Tibial artery (tissue), 4 donors: ENCODE results near the gene HELZ2.

Source experiments
- DNase-seq, 2 donors: peaks; one replicate each; pipeline ENCODE4 v3.0.0-alpha.2; 2019
- H3K27ac ChIP-seq, 2 donors: fragments of 200-600 bp; sonication (generic) in 1 of 2; 1 replicate in 1 of 2; 2 replicates in 1 of 2; pipeline ENCODE4 v1.5.1; 2018 to 2019; ENCODE audit warnings: mild to moderate bottlenecking in 1 of 2
- H3K27me3 ChIP-seq, 2 donors: fragments of 200-600 bp; sonication (generic) in 1 of 2; one replicate each; pipeline versions ENCODE4 v1.5.1 to v1.6.0; 2016 to 2019
- H3K36me3 ChIP-seq, 3 donors: fragments of 200-600 bp; sonication (generic) in 2 of 3; one replicate each; pipeline ENCODE4 v1.5.1; 2016 to 2019; ENCODE audit warnings: mild to moderate bottlenecking in 2 of 3
- H3K4me1 ChIP-seq, 4 donors: fragments of 200-600 bp; sonication (generic) in 2 of 4; 1 replicate in 3 of 4; 2 replicates in 1 of 4; pipeline ENCODE4 v1.5.1; 2016 to 2019
- H3K4me3 ChIP-seq, 2 donors: fragments of 200-600 bp; sonication (generic) in 1 of 2; 1 replicate in 1 of 2; 2 replicates in 1 of 2; pipeline ENCODE4 v1.5.1; 2018 to 2019; ENCODE audit warnings: mild to moderate bottlenecking in 2 of 2
- H3K9me3 ChIP-seq, 3 donors: fragments of 200-600 bp; sonication (generic) in 1 of 3; one replicate each; pipeline ENCODE4 v1.5.1; 2016 to 2019
- intact Hi-C: fragments of 100-400 bp; cut with DNase I; formaldehyde crosslinking; loops from one replicate; pipeline ENCODE4 v1.15.0; 2023; ENCODE audit warnings: low total_unique reads
- TF ChIP-seq, protein P1 (sequence below), 2 experiments: fragments of 200-600 bp in 1 of 2; fragments of 450-650 bp in 1 of 2; IDR thresholded peaks; one replicate each; pipeline ENCODE4 v1.5.1; 2017 to 2019; ENCODE audit warnings: antibody characterized with exemption in 2 of 2, mild to moderate bottlenecking in 1 of 2, moderate library complexity in 1 of 2

HELZ2 gene

DNA sequence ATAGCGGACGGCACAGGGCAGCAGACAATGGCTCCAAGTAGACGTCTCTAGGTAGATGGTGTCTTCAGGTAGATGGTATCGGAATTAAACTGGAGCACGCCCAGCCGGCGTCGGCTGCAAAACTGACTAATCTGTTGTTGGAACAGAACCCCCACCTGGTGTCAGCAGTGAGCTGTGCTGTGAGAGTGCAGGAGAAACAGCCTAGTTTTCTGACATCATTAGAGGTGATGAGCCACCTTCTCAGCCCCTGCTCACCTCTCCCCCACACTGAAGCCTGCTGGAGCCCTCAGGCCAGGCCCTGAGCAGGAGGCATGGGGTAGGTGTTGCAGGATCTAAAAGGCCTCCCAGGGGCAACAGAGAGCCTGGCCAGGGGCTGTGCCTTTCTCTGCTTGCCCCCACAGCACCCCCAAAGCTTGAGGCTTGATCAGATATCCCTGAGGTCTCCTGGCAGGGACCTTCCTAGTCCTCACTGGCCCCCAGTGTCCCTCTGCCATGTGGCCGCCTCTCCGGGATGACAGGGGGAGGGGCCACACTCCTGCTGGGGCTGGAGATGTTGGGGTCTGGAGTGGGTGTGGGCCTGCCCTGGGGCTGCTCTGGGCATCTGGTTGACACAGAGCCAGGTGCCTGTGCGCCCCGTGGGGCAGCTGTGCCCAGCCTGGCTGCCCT lies 6.9 kb upstream of the HELZ2 start:
- no peak for DNase-seq
- Histone ChIP-seq H3K27me3 (peaks cover 0 to 24% of the 10 kb centered on the region in 2 donors), H3K27ac (no peak overlapping the region), H3K4me1 (no peaks in the 10 kb centered on the region), H3K9me3 (no peaks in the 10 kb centered on the region), H3K4me3 (no peak overlapping the region), H3K36me3 (no peaks in the 10 kb centered on the region)
- TF ChIP-seq, protein P1, sequence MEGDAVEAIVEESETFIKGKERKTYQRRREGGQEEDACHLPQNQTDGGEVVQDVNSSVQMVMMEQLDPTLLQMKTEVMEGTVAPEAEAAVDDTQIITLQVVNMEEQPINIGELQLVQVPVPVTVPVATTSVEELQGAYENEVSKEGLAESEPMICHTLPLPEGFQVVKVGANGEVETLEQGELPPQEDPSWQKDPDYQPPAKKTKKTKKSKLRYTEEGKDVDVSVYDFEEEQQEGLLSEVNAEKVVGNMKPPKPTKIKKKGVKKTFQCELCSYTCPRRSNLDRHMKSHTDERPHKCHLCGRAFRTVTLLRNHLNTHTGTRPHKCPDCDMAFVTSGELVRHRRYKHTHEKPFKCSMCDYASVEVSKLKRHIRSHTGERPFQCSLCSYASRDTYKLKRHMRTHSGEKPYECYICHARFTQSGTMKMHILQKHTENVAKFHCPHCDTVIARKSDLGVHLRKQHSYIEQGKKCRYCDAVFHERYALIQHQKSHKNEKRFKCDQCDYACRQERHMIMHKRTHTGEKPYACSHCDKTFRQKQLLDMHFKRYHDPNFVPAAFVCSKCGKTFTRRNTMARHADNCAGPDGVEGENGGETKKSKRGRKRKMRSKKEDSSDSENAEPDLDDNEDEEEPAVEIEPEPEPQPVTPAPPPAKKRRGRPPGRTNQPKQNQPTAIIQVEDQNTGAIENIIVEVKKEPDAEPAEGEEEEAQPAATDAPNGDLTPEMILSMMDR (IDR thresholded peaks at IDR 0.05) = no peak
- intact Hi-C loops = no loop called here

DNA sequence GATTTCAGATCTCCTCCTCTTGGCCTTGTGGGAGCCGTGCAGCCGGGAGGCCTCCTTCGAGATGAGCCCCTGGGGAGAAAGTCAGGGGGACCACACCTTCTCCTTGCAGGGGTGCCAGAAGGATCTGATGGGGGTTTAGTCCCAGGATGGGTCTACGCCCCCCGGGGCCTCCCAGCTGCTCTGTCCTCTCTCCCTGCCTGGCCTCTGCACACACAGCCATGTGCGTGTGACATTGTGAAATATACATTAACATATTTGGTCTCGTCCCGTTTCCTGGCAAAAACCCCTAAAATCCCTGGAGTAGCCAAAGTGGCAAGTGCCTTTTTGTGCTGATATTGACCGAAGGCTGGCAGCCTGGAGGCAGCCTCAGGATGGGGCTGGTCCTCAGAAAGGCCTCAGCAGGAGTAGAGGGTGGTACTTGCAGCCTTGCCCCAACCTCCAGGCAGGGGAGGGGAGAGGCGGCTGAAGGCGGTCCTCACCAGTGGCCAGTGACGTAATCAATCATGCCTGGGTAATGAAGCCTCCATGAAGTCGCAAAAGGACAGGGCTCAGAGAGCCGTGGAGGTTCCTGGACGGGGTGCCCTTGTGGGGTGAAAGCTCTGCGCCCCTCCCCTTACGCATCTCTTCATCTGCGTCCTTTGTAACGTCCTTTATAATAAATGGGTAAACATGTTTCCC lies 5.1 kb upstream of the HELZ2 start:
- H3K27me3 ChIP-seq = peaks cover 0 to 24% of the 10 kb centered on the region in 2 donors
- no peak overlapping the region for H3K4me3 ChIP-seq
- H3K4me1 ChIP-seq = peaks cover 0 to 6% (median 5%) of the 10 kb centered on the region in 4 donors
- TF ChIP-seq, protein P1 (IDR thresholded peaks at IDR 0.05) = no peak
- DNase-seq = no peak
- intact Hi-C loops = no loop called here
- H3K9me3 ChIP-seq = no peaks in the 10 kb centered on the region
- no peak overlapping the region for H3K27ac ChIP-seq
- H3K36me3 ChIP-seq = no peaks in the 10 kb centered on the region

DNA sequence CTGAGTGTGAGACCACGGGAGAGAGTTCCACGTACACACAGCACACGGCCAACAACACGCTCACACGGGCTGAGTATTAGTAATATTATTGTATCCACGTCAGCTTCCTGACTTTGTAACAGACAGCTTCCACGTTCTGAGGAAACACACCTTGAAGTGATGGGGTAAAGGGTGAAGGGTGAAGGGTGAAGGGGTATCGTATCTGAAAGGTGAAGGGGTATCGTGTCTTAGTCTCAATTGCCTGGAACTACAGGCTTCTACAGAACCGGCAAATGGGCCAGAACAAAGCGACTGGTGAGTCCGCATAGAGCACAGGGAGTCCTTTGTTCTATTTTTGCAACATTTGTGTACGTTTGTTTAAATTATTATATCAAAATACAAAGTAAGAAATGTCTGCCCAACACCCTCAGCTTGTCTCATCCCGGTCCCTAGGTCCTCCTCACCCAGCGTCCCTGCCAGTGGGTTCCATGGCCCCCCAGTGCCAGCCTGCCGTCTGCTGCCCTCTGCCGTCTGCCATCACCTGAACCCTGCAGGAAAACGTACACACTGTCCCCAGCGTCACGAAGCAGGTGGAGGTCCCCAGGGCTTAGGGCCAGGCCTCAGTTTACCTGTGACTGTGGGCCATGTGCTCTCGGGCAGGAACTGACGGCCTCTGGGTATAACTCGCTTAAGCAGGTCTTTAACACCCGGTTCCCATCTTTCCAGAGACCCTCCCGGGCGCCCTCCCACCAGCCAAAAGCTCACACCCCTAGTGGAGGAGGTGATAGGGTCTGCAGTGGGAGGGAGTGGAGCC lies 4.4 kb upstream of the HELZ2 start:
- DNase-seq = no peak
- Histone ChIP-seq H3K9me3 (no peaks in the 10 kb centered on the region), H3K27ac (no peak overlapping the region), H3K36me3 (no peaks in the 10 kb centered on the region), H3K27me3 (peaks cover 0 to 24% of the 10 kb centered on the region in 2 donors), H3K4me3 (no peak overlapping the region), H3K4me1 (peaks cover 0 to 10% (median 9%) of the 10 kb centered on the region in 4 donors)
- TF ChIP-seq, protein P1 (IDR thresholded peaks at IDR 0.05) = no peak
- intact Hi-C loops = no loop called here

DNA sequence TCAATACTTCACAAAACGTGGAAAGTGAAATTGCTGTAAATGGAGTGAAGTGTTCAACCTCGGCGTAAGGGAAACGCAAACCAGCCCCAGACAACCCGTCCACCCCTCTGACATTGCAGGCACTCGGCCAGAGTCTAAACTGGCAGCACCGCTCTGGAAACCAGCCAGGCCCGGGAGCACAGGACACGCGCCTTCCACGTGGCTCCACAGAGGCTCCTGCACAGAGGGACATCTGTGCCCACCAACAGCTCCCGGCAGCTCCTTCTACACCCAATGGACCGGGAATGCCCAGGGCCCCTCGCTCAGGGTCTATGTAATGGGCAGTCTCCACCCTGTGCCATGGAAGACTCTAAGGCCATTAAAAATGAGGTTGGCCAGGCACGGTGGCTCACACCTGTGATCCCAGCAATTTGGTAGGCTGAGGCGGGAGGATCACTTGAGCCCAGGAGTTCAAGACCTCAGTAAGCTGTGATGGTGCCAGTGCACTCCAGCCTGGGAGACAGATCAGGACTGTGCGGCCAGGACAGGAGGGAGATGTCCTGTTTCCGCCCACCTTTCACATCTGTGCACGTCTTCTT lies 3.4 kb upstream of the HELZ2 start:
- intact Hi-C loops = no loop called here
- Histone ChIP-seq H3K4me1 (peaks cover 0 to 18% (median 15%) of the 10 kb centered on the region in 4 donors), H3K27ac (no peak overlapping the region), H3K36me3 (no peaks in the 10 kb centered on the region), H3K9me3 (no peaks in the 10 kb centered on the region), H3K4me3 (no peak overlapping the region), H3K27me3 (peaks cover 0 to 24% of the 10 kb centered on the region in 2 donors)
- DNase-seq = no peak
- TF ChIP-seq, protein P1 (IDR thresholded peaks at IDR 0.05) = no peak

DNA sequence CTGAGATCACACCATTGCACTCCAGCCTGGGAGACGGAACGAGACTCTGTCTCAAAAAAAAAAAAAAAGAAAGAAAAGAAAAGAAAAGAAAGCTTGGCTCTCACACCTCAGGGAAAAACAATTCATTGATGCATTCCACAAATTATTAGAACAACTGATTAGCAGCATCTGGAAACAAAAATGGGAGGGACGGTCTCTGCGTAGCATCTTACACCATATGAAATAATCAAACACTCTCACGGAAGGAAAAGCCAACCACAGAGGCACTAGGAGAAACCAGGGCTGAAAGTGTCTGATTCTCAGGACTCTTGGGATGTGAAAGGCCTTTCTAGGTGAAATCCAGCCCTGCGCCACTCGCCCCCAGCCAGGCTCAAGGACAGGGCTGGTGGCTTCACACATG lies 2.3 kb upstream of the HELZ2 start:
- intact Hi-C loops = no loop called here
- Histone ChIP-seq H3K27ac (no peak overlapping the region), H3K27me3 (peaks cover 0 to 24% of the 10 kb centered on the region in 2 donors), H3K4me1 (peaks cover 0 to 18% (median 15%) of the 10 kb centered on the region in 4 donors), H3K9me3 (no peaks in the 10 kb centered on the region), H3K36me3 (peaks cover 0 to 5% (median 0%) of the 10 kb centered on the region in 3 donors), H3K4me3 (no peak overlapping the region)
- DNase-seq = no peak
- TF ChIP-seq, protein P1 (IDR thresholded peaks at IDR 0.05) = no peak
